Measurements from ENCODE around the gene DPP4.

GRCh38 chr2:162100579-162100978, 26.6 kb upstream of the DPP4 start:
- TF ChIP-seq CTCF (IDR thresholded peaks at IDR 0.05) (no peak), POLR2AphosphoS5 (IDR thresholded peaks at IDR 0.05) (no peak), POLR2A (IDR thresholded peaks at IDR 0.05) (no peak)
